Stimulated activated CD8-positive, alpha-beta memory T cell treated with anti-CD3 and anti-CD28 coated beads, Interleukin-2, amount 100 ng/mL, for 48 hours (primary cell): ENCODE measurements around the gene MRPL11.
A peak's percentile ranks its signal among the peaks of the same experiment; 100 is the strongest.

Source experiments
- DNase-seq, 2 donors: peaks; one replicate each; pipeline ENCODE4 v3.0.0-alpha.2; 2020; ENCODE audit warnings: low read depth in 2 of 2

MRPL11 gene

DNA sequence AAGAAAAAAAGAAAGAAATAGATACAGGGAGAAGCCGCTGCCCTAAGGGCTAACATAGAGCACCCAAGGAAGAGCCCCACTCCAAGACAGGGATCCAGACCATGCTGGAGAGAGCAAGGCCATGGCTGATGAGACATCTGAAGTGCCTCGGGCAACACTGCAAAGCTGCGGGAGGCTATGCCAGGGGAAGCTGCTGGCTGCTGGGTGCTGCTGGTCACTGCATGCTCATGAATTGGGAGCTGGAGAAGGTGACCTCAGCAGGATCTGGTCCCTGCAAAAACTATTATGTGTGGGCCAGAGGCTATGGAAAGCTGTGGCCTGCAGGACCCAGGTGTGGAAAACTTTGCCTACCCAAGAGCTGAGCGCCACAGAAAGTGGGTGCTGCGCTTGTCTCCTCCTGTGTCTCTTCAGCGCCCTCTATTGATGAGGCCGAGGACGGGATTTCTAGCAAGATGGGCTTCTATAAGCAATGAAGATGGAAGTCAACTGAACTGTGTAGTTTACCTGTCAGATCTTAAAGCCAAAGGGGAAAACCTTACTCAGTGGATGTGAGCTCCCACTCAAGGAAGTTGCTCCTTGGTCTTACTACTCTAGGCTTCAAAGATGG, 49.8 kb downstream of the MRPL11 start:
- peak; percentile 51 to 66 for DNase-seq

GRCh38 chr11:66386171-66387069, 52.2 kb downstream of the MRPL11 start:
- peak; percentile 68 to 76 for DNase-seq
